ENCODE measurements around the gene KRTAP2-4.
"Not testable (repeated sequence)": the region's sequence is repeated elsewhere in the genome, so short reads cannot be mapped to it uniquely, and the experiment has no call there.

The KRTAP2-4 gene

DNA sequence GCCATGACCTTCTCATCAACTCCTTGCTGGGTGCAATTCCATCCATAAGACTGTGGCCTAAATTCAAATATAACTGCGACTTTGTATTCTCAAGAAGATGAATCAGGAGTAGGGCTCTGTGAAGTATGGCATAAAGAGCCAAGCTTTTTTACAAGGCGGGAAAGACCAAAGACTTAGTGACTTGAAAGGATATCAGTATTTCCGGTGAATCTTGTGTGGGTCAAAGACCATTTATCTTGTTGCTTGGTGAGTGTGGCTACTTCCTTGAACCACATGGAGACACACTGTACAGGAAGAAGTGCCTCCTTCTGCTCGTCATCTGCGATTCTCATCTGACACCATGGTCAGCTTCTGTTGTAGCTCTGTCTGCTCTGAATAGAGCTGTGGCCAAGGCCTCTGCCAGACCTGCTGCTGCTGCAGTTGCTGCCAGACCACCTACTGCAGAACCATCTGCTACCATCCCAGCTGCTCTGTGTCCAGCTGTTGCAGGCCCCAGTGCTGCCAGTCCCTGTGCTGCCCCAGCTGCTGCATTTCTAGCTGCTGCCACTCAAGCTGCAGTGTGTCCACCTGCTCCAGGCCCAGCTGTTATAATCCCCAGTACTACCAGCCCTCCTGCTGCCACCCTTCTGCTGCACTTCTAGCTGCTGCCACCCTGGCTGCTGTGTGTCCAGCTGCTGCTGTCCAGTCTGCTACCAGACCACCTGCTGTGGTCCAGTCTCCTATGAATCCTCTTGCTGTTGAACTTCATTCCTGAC, 6.1 kb upstream of the KRTAP2-4 start:
- no peak for DNase-seq (ENCODE audit: low read depth in 2 of 2)

DNA sequence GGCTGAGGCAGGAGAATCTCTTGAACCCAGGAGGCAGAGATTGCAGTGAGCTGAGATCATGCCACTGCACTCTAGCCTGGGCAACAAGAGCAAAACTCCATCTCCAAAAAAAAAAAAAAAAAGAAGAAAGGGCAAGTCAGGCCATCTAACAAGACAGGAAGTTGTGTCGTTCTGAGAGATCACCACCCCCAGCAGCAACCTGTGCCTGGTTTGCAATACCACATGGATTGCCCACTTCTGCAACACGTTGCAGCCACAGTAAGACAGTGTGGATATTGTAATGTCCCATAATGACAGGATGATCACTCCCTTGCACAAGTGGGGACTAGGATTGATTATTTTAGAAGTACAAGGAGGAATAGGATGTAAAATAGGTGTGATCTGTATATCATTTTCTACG, 3.4 kb upstream of the KRTAP2-4 start:
- no peak for DNase-seq (ENCODE audit: low read depth in 2 of 2)

DNA sequence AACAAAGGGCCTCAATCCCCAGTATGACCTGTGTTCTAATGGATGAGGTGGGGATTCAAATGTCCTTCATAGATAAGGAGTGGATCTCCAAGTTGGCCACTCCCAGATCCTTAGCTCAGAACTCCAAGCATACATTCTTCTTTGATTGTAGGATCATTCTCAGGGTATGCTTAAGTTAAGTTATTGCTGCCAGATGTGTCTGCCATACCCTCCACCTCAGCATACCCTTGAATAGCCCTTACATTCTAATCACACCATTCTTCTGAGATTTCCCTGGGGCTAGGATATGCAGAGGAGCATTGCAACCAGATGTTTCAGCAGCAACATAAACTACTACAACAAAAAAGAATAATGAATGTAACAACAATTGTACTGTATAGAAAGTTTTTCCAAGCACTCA, 1.6 kb upstream of the KRTAP2-4 start:
- peak; percentile 75 to 77 for DNase-seq (ENCODE audit: low read depth in 2 of 2)

DNA sequence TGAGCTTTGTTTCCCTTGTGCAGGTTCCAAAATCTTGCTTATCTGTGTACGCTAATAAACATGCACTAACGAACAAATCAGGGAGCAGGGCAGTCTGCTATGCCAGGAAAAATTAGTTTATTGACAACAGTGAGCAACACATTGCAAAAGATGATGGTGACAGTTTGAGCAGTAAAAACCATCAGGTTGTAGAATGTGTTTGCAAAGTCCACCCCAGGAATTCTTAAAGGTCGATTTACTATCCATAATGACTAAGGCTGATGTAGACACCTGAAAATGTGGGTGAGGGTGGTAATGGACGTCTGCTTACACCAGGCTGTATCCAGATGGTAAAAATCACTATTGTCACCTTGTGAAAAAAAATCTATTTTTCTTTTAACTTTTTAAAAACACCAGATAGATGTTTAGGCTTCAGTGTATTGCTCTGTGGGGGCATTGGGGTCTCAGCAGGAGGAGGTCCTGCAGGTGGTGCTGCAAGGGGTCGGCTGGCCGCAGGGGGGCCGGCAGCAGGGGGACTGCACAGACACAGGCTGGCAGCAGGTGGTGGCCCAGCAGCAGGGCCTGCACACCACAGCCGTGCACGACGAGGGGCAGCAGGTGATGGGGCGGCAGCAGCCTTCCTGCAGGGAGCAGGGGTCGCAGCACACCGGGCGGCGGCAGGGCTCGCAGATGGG, 526 bp downstream of the KRTAP2-4 start:
- not testable (repeated sequence) for DNase-seq (ENCODE audit: low read depth in 2 of 2)

DNA sequence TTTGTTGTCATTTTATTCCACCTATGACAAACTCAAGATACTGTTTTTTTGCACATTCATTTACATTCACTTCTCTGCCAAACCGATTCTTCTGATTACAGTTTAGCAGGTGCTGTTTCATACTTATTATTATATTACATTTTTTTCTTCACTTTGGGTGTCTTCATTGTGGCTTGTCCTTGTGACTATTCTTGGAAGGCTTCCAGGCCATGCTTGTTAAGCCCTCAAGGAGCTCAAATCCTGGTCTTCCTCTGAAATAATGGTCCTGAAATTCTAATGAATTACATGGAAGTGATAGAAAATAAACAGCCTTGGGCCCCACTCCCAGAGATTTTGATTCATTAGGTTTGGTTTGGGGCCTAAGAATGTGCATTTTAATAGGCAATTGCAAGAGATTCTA, 1.4 kb downstream of the KRTAP2-4 start:
- no peak for DNase-seq (ENCODE audit: low read depth in 2 of 2)

GRCh38 chr17:41063449-41063848, 2.2 kb downstream of the KRTAP2-4 start:
- no peak for DNase-seq (ENCODE audit: low read depth in 2 of 2)

DNA sequence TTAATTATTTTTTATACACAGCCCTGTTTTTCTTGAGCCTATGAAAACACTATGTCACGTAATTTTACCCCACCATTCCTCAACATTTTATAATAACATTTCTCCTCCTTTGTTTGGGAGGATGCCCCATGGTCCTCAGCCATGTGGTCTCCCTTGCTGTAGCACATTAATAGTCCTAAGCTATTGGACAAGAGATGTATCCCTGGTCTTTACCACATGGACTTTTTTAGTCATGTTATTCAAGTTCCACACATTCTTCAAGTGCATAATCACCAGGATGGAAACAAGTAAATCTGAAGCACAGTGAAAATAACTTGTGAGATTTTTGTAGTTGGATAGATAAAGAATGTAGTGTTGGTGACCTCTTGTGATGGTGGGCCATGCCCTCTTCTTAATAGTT, 3.7 kb downstream of the KRTAP2-4 start:
- peak; percentile 95 to 96 for DNase-seq (ENCODE audit: low read depth in 2 of 2)

GRCh38 chr17:41060052-41060604, 5.6 kb downstream of the KRTAP2-4 start, which contains the start of gene KRTAP2-3:
Gene KRTAP2-3 (minus strand): TSS chr17:41060114. CDS start chr17:41060050, 64 bp downstream.
- peak; percentile 86 for DNase-seq (ENCODE audit: low read depth in 2 of 2)

- peak; percentile 82 to 84 for DNase-seq (ENCODE audit: low read depth in 2 of 2)
These were observed 6.2 kb downstream of the KRTAP2-4 start for GRCh38 chr17:41059276-41060051.

DNA sequence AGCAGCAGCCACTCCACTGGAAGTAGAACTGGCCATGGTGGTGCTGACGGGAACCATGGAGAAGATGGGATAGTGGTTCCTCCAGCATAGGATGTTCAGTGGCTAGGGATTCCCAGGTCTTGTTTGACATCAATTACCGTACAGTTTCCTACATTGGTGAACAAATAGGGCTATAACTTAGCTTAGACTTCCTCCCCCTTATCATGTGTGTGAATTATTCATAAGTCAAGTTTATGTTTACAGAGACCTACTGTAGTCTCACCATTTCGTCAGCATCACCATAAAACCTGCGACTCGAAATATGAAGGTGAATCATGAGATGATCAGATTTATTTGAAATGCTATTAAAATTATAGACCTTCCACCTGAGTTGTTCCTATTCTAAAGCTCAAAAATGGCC, 6.9 kb downstream of the KRTAP2-4 start:
- no peak for DNase-seq (ENCODE audit: low read depth in 2 of 2)

- no peak for DNase-seq (ENCODE audit: low read depth in 2 of 2)
These were observed 8.1 kb downstream of the KRTAP2-4 start for GRCh38 chr17:41057547-41057946.

DNA sequence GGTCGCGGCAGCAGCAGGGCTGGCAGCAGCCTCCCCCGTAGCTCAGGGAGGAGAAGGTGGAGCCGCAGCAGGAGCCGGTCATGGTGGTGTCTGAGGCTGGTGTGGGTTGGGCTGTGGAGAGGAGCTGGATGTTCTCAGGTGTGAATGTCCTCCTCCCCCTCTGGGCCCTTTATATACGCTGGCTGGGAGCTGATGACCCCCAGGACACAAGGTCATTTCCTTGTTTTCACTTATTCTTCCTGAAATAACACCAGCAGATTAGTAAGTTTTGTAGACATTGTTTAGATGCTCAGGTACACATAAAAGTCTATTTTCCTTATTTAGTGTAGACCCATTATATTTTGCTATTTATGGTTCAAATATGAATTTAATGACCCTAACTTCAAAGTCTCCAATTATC, 10.5 kb downstream of the KRTAP2-4 start, which contains the start of gene KRTAP2-2:
Gene KRTAP2-2 (minus strand): TSS at position 101 of the 400 bp plus-strand sequence. CDS start 19 bp downstream, at position 82.
- DNase-seq (ENCODE audit: low read depth in 2 of 2) = not testable (repeated sequence)

DNA sequence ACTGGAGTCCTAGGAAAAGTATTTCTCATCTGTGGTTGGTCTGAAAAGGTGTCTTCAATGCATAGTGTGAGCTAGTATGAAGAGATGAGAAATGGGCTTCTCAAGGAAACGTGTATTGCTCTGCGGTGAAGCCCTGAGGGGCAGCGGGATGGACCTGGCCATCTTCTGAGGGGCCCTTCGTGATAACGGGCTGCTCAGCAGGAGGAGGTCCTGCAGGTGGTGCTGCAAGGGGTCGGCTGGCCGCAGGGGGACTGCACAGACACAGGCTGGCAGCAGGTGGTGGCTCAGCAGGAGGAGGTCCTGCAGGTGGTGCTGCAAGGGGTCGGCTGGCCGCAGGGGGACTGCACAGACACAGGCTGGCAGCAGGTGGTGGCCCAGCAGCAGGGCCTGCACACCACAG, 11.1 kb downstream of the KRTAP2-4 start:
- DNase-seq (ENCODE audit: low read depth in 2 of 2) = not testable (repeated sequence)

DNA sequence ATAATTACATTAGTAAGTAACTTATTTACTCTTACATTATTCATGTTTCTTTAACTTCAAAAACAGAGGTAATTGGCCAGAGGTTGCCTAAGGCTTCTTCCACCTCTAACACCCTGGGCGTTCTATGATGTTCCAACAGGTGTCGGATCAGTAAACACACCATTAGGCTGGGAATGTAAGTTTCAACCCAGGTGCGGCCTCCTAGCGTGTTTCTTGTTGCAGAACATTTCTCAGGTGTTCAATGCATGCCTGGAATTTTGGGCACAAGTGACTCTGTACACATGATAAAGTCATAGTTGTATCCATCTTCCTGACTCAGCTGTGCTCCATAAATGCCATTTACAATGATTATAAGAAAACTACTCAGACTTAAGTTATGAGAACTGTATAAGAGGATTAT, 11.7 kb downstream of the KRTAP2-4 start:
- no peak for DNase-seq (ENCODE audit: low read depth in 2 of 2)

DNA sequence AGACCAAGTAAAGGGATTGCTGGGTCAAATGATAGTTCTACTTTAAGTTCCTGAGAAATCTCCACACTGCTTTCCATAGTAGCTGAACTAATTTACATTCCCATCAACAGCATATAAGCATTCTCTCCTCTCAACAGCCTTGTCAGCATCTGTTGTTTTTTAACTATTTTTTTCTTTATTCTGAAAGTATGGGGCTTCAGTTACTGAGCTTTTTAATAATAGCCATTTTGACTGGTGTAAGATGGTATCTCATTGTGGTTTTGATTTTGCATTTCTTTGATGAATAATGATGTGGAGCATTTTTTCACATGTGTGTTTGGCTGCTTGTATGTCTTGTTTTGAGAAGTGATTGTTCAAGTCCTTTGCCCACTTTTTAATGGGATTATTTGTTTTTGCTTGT, 13.1 kb downstream of the KRTAP2-4 start:
- peak; percentile 43 to 46 for DNase-seq (ENCODE audit: low read depth in 2 of 2)

DNA sequence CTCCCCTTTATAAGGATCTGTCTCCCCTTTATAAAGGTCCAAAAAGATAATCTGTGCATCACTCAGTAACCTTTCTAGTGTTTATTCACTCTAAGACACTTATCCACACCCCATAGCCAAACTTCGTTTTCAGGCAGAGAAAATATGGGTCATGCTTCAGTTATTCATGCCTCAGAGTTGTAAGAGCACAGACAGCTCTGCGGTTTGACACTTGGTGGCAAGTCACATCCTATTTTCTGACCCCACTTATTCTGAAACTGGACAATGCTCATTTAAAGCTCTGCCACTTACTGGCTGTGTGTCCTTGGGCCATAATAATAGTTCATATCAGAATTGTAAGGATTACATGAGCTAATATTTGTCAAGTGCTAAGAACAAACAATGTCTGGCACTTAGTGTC, 16.6 kb downstream of the KRTAP2-4 start:
- DNase-seq (ENCODE audit: low read depth in 2 of 2) = no peak

DNA sequence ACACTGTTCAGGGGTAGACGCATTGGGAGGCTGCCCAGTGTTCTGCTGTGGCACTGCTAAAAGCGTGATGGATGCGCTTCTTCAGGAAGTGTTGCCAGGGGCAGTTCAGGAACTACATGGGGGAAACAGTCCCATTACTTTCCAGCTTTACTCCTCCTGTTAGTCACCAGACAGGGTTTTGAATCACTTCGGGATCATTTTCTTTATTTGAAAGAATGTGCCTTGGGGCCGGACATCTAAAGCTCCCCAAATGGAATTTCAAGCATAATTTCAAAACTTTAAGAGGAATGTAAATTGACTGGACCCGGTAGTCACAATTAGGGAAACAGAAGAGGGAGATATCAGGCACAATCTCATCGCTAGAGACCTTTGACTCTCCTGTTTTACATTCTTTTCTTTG, 17.2 kb downstream of the KRTAP2-4 start:
- no peak for DNase-seq (ENCODE audit: low read depth in 2 of 2)

GRCh38 chr17:41046735-41047465, 18.8 kb downstream of the KRTAP2-4 start, which contains the start of gene KRTAP2-1:
Gene KRTAP2-1 (minus strand): TSS chr17:41047316. CDS start chr17:41047267, 49 bp downstream.
- DNase-seq (ENCODE audit: low read depth in 2 of 2) = not testable (repeated sequence)

- DNase-seq (ENCODE audit: low read depth in 2 of 2) = no peak
These were observed 22.7 kb downstream of the KRTAP2-4 start for GRCh38 chr17:41042953-41043352.

DNA sequence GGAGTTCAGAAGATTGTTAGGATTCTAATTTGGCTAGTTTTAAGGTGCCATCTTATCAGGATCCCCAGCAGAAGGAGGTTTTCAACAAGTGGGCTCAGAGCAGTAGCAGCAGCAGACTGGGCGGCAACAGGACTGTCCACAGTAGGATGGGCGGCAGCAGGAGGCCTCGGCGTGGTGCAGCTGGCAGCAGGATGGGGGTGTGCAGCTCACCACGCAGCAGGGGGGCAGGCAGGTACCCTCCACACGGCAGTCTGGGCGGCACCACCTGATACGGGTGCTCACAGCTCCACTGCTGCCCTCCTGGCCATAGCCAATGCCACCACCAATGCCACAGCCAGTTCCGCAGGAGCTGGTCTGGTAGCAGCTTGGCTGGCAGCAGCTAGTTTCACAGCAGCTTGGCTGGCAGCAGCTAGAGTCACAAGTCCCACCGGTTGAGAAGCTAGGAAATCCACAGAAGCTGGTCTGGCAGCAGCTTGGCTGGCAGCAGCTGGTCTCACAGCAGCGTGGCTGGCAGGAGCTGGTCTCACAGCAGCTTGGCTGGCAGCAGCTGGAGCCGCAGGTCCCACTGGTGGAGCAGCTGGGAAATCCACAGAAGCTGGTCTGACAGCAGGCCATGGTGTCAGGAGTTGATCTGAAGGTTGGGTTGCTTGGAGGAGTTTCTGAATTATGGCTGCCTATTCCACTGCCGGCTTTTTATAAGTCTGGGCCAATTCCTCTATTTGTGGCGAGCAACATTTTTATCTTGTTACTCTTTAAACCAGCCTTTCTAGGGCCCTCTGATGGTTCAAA, 24.7 kb downstream of the KRTAP2-4 start, which contains the start of gene KRTAP1-1:
Gene KRTAP1-1 (minus strand): TSS at position 668 of the 789 bp plus-strand sequence. CDS start 53 bp downstream, at position 615.
- DNase-seq (ENCODE audit: low read depth in 2 of 2) = not testable (repeated sequence)

All from fibroblast of skin of left biceps (primary cell).